CD1c-positive myeloid dendritic cell (primary cell): ENCODE data around the gene SLC12A8.
A peak's percentile ranks its signal among the peaks of the same experiment; 100 is the strongest.

Source experiments
- DNase-seq: peaks from one replicate; pipeline ENCODE4 v3.0.0-alpha.2; 2016; ENCODE audit errors: extremely low spot score

SLC12A8 gene

DNA sequence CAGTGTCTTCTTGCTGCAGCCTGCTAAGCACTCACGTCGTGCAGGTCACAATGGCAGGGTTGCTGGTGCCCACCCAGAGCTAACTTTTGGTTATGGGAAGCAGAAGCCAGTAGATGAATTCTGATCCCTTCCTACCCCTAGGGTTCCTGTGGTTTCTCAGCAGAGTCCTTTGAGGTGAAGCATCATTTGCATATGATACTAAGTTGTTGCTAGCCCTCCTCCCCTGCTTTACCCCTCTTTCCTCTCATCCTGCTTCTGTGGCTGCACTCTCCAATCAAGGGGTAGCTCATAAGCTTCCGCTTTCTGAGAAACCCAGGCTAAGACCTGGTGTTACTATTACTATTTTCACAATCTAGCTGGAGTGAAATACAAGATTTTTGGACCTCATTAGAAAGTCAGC, 134.7 kb downstream of the SLC12A8 start:
- no peak for DNase-seq

DNA sequence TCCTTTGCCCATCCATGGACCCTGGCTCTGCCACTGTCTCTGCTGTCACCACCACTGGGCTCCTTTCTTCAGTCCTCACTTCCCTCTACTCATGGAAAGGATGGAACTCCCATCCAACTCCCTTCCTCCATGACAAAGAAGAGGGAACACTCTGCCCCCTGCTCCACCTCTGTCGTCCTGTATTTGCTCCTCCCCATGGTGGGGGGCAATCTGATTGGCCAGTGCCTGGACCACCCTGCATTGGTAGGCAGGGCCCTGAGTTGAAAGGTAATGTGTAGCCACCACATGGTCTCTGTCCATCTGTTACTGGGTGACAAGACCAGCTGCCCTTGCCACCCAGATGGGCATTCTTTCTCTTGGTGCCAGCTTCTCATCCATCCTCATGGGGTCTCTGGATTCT, 136.1 kb downstream of the SLC12A8 start:
- no peak for DNase-seq

DNA sequence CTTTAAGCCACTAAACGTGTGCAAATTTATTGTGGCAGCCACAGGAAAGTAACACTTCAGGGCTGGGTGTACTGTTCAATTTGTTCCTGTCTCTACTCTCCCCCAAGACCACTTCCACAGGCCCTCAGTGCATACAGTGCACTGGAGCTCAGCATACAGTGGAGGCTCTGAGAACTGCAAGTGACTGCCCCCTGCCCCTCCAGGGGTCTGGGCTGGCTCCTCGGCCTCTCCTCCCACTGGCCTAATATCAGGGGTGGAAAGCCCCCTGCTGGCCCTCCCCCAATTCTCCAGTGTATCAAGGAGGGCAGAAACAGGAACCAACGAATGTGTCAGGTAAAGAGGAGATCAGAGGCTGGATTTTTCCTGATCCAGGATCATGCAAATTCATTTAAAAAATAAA, 136.8 kb downstream of the SLC12A8 start:
- no peak for DNase-seq

DNA sequence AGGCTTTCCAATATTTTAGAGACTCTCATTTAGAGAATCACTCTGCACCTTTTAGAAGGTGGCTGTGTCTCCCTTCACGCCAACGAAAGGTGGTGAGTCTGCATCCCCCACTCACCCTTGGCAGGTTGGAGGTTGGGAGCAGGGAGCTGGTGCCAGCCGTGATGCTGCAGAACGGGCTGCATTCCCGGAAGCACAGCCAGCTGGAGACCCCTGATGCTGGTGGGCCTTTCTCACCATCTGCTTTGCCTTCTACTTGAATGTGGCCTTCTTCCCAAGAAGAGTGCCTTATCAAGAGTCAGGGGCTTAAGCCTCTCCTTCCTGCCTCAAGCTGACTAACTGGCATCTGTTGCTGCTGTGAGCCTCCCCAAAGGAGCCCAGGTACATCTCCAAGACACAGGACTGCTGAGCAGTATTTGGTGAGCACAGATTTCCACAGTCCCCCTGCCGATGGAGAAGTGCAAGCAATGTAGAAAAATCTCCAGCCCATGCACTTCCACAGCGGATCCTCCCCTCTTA, 139.1 kb downstream of the SLC12A8 start:
- no peak for DNase-seq

- DNase-seq: no peak
Measured at GRCh38 chr3:125072749-125073389, 139.7 kb downstream of the SLC12A8 start.

GRCh38 chr3:125072301-125072700, 140.2 kb downstream of the SLC12A8 start:
- DNase-seq: no peak

- DNase-seq: no peak
Measured at GRCh38 chr3:125069968-125070745, 142.4 kb downstream of the SLC12A8 start.

DNA sequence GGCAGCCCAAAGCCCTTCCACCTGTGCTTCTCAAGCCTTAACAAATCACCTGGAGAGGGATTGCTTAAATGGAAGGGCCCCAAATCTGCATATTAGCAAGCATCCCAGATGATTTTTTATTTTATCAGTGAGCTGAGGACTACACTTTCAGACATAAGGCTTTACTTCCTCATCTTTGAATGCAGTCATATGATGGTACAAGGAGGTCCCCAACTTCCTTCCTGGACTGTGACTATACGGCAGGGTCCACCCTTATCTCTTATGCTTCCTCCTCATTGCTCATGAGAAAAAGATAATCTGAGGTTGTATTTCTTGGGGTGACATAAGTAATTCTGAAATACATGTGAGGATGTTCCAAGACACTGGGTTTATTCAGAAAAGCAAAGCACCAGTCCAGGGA, 143.1 kb downstream of the SLC12A8 start:
- peak; percentile 37 for DNase-seq

DNA sequence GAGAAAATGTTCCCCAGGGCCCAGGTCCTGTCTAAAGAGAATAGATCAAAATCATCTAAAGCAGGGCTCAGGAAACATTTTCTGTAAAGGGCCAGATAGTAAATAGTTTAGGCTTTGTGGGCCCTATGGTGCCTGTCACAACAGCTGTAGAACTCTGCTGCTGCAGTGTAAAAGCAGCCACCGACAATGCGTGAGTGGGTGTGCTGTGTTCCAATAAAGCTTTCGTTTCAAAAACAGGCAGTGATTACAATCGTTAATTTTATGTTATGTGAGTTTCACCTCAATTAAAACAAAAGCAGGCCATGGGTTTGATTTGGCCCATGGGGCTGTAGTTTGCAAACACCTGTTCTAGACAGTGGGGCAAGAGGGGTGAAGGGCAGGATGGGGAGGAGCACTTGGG, 144.3 kb downstream of the SLC12A8 start:
- no peak for DNase-seq

DNA sequence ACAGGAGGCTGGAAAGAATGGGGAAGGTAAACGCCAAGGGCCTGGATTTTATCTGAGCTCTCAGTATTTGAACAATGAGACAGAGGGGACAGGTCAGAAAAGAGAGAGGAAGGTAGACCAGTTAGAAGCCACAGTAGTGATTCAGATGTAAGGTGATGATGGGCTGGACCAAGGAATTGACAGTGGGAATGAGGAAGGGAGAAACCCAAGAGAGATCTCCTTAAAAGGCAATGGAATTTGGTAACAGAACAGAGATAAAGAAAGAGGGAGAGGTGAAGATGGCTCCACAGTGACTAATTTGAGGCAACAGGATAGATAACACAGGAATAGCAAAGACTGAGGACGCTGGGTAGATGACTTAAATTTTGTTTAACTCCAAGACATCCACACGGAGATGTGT, 145.3 kb downstream of the SLC12A8 start:
- no peak for DNase-seq

DNA sequence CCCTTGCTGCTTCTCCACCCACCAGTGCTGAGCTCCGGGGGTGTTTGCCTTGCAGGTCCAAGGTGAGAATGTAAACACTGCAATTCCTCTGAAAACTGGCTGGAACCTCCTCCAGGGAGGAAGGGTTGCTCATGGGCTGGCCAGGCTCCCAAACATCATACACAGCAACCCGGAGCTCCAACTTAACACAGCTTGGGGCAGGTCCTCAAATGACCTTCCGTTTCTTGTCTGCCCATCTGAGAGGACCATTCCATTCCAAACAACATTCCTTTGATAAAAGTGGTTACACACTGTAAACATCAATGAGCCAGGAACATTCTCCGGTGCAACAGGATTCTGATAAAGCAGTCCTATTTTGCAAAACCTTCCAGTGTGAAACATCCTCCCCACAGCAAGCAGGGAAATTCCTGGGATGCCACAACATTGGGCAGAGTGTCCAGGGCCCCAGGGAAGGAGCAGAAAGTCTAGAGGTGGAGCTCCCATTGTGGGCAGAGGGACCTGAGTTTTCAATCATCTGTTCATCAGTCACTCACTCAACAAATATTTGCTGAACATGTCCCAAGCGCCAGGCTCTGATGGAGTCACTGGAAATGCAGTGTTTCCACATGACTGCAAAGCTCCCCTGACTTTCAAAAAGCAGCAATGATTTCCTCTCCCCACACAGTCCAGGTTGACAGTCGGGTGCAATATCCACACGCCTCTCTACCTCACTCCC, 149.5 kb downstream of the SLC12A8 start:
- no peak for DNase-seq

- DNase-seq: no peak
Measured at GRCh38 chr3:125061646-125062045, 150.9 kb downstream of the SLC12A8 start.

- no peak for DNase-seq
Measured at GRCh38 chr3:125061170-125061569, 151.4 kb downstream of the SLC12A8 start.

- DNase-seq: no peak
Measured at GRCh38 chr3:125059488-125060245, 152.9 kb downstream of the SLC12A8 start.

GRCh38 chr3:125058959-125059358, 153.6 kb downstream of the SLC12A8 start:
- DNase-seq: no peak

DNA sequence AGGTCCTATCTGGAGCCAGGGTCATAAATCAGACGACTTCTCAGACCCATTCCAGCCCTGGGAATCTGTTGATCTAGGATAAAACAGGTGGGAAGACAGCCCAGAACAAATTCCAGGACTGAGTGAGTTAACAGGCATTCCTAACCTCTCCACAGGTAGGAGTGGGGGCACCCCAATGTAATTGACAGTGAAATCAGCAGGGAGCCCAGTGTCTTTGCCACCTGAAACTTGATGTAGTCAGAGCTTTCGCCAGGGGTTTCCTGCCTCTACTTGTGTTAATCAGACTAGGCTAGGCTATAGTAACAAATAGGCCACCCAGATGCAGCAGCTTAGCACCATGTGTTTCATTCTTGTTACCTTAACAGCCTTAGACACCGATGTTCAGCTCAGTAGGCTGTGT, 154.0 kb downstream of the SLC12A8 start:
- no peak for DNase-seq

GRCh38 chr3:125057186-125057850, 155.2 kb downstream of the SLC12A8 start:
- DNase-seq: no peak

GRCh38 chr3:125055913-125056745, 156.4 kb downstream of the SLC12A8 start, which contains the start of gene HEG1:
Gene HEG1, minus strand, starts transcription at chr3:125055997. Its CDS starts 107 bp downstream, at chr3:125055890.
- peak; percentile 91 for DNase-seq

- DNase-seq: peak; percentile 42
Measured at GRCh38 chr3:125055331-125055912, 157.1 kb downstream of the SLC12A8 start.
